Spinal cord (tissue), 10 donors: ENCODE data around the gene HDAC11. TPM values are rescaled to one million over a fixed set of nuclear protein-coding genes. Genes with fewer than 3 reads are reported as not detected.
A peak's percentile ranks its signal among the peaks of the same experiment; 100 is the strongest.

Experiments used
- DNase-seq, 6 donors: peaks; one replicate each; pipeline versions ENCODE4 v3.0.0 to v3.0.0-alpha.2; 2013 to 2015; ENCODE audit warnings: low spot score in 6 of 6, low read depth in 4 of 6
- H3K27ac ChIP-seq: one replicate; pipeline ENCODE4 v1.5.1; 2013; ENCODE audit warnings: low read depth, low read length, control low read depth
- H3K27me3 ChIP-seq: one replicate; pipeline ENCODE4 v1.6.1; 2013; ENCODE audit warnings: low read length; ENCODE audit not compliant: control insufficient read depth, insufficient read depth
- H3K36me3 ChIP-seq: one replicate; pipeline ENCODE4 v1.6.1; 2013; ENCODE audit warnings: low read length; ENCODE audit not compliant: control insufficient read depth, insufficient read depth
- H3K4me1 ChIP-seq: one replicate; pipeline ENCODE4 v1.6.1; 2013; ENCODE audit warnings: low read length; ENCODE audit not compliant: control insufficient read depth, insufficient read depth
- H3K4me3 ChIP-seq: one replicate; pipeline ENCODE4 v1.5.1; 2013; ENCODE audit warnings: low read depth, low read length, control low read depth
- H3K9me3 ChIP-seq: one replicate; pipeline ENCODE4 v1.6.1; 2013; ENCODE audit warnings: low read length; ENCODE audit not compliant: control insufficient read depth, insufficient read depth
- WGBS: methylation state at CpG from one replicate; pipeline ENCODE4 v1.1.5; 2013; ENCODE audit warnings: missing lambda C conversion rate; ENCODE audit not compliant: insufficient coverage; 5-methylcytosine and 5-hydroxymethylcytosine counted together
- polyA plus RNA-seq, 2 donors: library from polyadenylated mRNA; unstranded; fragments of 120-200 nt; gene quantifications; one replicate each; pipeline ENCODE4 v1.2.1, GENCODE V29; 2013; ENCODE audit not compliant: insufficient read length in 2 of 2
- total RNA-seq, 2 donors: library from RNA; depleted of rRNA in 1 of 2; stranded (reverse); fragments of 120-200 nt in 1 of 2; fragments of >200 nt in 1 of 2; gene quantifications; one replicate each; pipeline versions ENCODE4 v1.2.3 to v1.2.4, GENCODE V29; 2013 to 2014
- donor health status: healthy.

Gene HDAC11
- total and polyA plus RNA-seq, 4 donors, result 18.9 to 39.8 (median 27.8) TPM

DNA sequence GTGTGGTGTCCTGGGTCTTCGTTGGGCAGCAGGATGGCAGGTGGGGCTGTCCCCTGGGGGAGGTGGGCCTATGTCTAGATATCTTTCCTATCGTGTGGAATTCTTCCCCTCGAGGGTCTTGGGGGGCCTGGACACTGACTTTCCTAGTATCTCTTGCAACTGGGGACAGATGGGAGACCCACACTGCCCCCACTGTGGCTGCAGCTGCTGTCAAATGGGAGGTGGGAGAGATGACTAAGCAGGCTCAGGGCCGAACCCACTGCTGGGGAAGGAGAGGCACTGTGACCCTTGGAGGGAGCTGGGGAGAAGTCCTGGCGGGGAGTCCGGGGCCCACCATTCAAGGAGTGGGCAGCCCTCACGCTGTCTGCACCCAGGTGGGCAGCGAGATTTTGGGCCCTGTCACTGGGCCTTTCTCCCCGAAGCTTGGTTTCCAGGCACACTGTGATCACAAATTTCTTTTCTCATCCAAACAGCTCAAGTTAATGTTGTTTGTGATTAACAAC is 65.9 kb downstream of the HDAC11 start:
- Histone ChIP-seq H3K4me3 (no peak overlapping the region), H3K4me1 (peaks cover 26% of the 10 kb centered on the region), H3K9me3 (no peaks in the 10 kb centered on the region), H3K27ac (no peak overlapping the region), H3K27me3 (peaks cover 12% of the 10 kb centered on the region), H3K36me3 (no peaks in the 10 kb centered on the region)
- no peak for DNase-seq
- 75% methylated on average over 7 of the region's 9 CpGs for WGBS

DNA sequence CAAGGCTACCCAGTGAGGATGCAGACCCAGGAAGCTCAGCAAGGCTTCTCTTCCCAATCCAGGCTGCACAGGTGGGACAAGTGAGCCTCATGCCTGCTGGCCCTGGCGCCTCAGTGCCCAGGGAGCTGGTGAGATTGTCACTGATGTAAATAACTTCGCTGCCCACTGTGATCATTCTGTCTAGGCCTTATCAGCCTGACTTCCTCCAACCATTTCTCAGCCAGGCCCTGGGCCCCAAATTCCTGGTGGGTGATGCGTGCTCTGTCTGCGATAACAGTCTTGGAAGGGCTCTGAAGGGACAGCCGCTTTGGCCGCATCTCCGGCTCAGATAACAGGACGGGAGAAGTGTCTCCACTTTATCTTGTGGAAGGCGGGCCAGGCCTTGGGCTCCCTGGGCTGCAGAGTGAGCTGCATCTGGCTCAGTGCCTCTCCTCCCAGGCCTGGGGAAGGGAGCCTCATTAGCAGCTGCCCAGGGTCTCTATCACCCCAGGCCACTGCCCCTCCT is 66.6 kb downstream of the HDAC11 start:
- Histone ChIP-seq H3K27ac (no peak overlapping the region), H3K4me3 (no peak overlapping the region), H3K27me3 (peaks cover 12% of the 10 kb centered on the region), H3K4me1 (peaks cover 26% of the 10 kb centered on the region), H3K36me3 (no peaks in the 10 kb centered on the region), H3K9me3 (no peaks in the 10 kb centered on the region)
- WGBS, result 53% methylated on average over 7 of the region's 9 CpGs
- no peak for DNase-seq

DNA sequence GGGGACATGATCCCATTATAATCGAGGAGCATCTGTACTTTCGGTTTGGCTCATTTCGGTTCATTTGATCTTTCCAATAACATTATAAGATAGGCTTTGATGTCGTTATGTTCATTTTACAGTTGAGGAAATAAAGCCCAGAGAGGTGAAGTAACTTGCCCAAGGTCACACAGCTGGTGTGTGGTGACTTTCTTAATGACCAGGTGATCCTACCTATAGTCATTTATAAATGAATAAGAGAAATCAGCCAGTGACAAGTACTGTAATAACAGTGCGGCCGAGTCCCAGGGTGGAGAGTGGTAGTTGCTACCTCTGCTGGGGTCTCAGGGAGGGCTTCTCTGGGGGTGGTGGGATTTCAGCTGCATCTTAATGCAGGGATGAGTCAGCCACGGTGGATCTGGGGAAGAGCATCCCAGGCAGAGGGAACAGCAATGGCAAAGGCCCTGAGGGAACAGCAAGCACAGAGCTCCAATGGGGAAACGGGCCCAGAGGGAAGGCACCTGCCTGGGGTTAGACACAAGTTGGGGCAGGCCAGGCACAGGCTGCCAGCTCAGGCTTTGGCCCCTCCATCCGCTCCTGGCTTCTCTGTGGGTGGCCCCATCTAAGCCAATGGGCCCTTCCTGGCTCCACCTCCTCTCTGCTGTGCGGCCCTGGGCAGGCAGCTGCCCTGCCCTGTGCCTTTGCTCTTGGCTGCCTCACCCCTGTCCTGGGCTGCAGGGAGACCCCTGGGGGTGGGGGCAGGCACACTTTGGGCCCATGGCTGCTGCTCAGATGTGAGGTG is 67.7 kb downstream of the HDAC11 start:
- Histone ChIP-seq H3K27ac (no peak overlapping the region), H3K27me3 (peaks cover 12% of the 10 kb centered on the region), H3K4me1 (peaks cover 32% of the 10 kb centered on the region), H3K9me3 (no peaks in the 10 kb centered on the region), H3K4me3 (no peak overlapping the region), H3K36me3 (no peaks in the 10 kb centered on the region)
- 82% methylated on average over 6 of the region's 10 CpGs for WGBS
- no peak for DNase-seq

DNA sequence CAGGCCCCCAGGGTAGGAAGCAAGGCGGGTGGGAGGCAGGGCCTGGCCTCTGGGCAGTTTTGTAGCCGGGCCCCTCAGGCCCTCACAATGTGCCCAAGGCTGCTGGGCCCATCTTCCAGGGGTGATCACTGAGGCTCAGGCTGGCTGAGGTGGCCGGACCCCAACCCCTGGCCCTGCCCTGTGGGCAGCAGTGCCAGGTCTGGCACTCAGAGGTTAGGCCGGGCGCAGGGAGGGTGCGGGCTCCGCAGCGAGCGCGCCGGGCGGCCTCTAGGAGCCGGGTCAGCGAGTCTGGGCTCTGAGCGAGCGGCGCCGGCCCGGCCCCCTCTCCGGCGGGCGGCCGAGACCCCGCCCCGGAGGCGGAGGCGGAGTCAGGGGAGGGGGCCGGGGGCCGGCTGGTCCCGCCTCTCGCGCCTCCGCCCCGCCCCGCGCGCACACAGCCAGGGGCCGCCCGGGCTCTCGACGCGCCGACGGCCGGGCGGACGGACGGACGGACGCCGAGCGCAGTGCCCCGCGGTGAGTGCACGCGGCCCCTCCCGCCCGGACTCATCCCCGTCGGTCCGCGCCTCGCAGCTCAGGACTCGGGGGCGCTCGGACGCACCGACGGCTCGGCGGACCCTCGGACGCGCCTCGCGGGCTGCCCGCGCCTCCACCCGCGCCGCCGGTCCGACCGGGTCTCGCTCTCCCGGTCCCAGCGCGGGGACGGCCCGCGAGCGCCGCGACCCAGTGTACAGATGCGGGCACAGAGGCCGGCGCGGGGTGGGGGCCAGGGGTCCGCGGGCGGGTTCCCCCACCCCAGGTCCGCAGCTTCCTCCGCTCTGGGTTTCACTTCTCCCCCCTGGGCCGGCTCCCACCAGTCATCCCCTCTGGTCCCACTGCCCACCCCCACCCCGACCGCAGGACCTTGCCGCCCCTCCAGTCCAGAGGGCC is 68.9 kb downstream of the HDAC11 start, which contains the start of gene FBLN2:
FBLN2 (plus strand) TSS at position 430 of the 927 bp plus-strand sequence. CDS start 21,231 bp downstream, outside the sequence.
- Histone ChIP-seq H3K36me3 (peaks cover 3% of the 10 kb centered on the region), H3K4me3 (no peak within 1 kb of the TSS), H3K4me1 (peaks cover 44% of the 10 kb centered on the region), H3K27me3 (peaks cover 12% of the 10 kb centered on the region), H3K9me3 (no peaks in the 10 kb centered on the region), H3K27ac (no peak within 1 kb of the TSS)
- DNase-seq, result peak in 2 of 6 donors; percentile 45 to 74
- 4% methylated on average over 106 of the region's 107 CpGs for whole genome bisulfite sequencing

DNA sequence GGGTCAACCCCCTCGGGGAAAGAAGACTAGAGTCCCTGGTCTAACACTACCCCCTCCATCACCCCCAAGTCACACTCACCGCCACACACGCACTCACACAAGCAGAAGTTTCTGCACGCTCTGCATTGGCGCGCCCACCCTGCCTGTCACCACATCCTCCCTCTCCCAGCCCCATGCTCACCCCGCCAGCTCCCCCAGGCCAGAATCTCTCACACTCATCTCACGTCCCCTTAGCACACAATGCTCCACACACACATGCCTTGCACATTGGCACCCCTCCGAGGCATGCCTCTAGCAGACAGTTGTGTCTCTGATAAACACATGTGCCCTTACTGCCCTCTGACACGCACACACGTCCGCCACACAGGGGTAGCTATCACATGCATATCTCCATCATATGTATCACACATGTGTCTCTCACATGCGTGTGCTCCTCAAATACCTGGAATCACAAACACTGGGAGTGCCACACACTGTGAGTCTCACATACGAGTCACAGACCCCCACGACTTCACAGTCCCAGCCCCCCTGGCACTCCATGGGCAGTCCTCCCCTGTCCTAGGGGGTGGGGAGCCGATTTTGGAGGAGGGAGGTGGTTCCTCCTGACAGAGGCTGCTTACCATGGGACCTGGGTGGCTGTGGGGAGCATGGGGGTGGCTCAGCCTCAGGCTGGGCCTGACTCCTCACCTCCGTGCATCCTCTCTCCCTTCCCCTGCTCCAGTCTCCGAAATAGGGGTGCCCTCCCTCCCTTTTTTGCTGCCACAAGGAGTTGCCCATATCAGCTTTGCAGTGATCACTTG is 69.7 kb downstream of the HDAC11 start:
- Histone ChIP-seq H3K27me3 (peaks cover 12% of the 10 kb centered on the region), H3K36me3 (peaks cover 3% of the 10 kb centered on the region), H3K4me1 (peaks cover 46% of the 10 kb centered on the region), H3K27ac (no peak overlapping the region), H3K9me3 (no peaks in the 10 kb centered on the region), H3K4me3 (no peak overlapping the region)
- 74% methylated on average over 14 of the region's 18 CpGs for WGBS
- no peak for DNase-seq

DNA sequence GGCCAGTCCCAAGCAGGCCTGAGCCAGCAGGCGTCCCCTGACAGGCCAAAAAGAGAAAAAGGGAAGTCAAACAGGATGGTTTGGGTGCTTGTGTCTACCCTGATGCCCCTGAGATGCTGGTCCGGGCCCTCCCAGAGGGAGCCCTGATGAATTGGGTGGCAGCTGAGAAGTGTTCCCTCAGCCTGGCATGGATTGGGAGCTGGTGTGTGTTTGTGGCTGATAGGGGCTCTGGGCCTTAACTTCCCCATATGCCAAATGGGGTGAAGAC is 70.3 kb downstream of the HDAC11 start:
- Histone ChIP-seq H3K4me1 (peaks cover 46% of the 10 kb centered on the region), H3K27me3 (peaks cover 12% of the 10 kb centered on the region), H3K4me3 (no peak overlapping the region), H3K9me3 (no peaks in the 10 kb centered on the region), H3K36me3 (peaks cover 3% of the 10 kb centered on the region), H3K27ac (no peak overlapping the region)
- DNase-seq, result no peak
- WGBS, result 89% methylated on average over 2 of the region's 2 CpGs

DNA sequence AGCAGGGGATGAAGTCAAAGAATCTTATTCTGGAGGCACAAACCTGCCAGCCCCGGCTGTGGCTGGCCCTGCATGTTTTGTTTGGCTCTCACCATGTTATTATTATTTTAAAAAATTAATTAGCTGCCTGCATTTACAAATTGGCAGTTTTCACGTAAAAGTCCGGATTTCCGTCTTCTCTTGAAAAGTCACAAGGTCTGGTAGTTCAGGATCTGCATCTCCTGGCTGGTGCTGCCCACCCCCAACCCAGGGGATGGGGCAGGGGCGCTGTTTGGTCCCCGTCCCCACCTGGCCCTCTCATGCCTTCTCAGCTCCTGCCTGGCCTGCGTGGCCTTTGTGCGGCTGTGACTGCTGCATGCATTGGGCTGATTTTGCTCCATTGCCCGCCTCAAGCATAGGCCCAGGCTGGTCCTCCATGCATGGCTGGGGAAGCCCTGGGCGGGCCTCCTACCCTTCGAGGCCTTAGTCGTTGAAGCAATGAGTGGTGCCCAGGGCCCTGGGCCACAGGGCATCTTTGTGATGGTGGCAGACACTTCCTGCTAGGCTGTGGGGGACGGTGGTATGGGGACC is 70.8 kb downstream of the HDAC11 start:
- Histone ChIP-seq H3K4me1 (peaks cover 48% of the 10 kb centered on the region), H3K4me3 (no peak overlapping the region), H3K36me3 (peaks cover 3% of the 10 kb centered on the region), H3K27me3 (peaks cover 12% of the 10 kb centered on the region), H3K27ac (no peak overlapping the region), H3K9me3 (no peaks in the 10 kb centered on the region)
- 84% methylated on average over 12 of the region's 13 CpGs for WGBS
- no peak for DNase-seq

DNA sequence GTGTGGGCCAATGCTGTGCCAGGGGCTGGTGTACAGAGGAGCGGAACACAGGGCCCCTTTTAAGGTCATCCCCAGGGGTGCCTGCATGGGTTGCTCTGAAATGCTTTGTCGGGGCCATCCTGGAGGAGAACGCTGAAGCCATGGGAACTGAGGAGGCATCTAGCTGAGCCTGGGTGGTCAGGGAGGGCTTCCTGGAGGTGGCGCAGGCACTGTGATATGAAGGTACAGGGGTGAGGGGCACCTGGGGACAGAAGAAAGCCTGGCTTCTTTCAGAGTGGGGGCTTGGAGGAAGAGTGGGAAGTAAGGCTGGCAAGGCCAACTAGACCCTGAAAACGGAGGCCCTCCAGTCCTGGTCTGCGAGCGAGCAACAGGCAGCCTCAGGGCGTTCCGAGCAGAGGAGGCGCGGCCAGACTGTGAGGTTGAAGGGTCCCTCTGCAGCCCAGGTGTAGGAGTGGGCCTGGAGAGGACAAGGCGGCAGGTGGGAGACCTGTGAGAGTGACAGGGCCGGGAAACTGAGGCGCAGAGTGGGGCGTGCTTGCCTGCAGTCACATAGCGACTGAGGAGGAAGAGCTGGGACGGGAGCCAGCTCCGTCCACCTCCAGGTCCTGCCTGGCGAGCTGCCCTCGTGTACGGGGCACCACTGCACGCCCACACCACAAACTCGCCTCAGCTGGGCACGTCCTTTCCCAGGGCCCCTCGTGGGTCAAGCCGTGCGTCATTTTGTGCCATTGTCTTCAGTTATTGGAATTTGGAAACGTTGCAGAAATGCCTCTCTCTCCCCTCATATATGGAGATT is 72.9 kb downstream of the HDAC11 start:
- Histone ChIP-seq H3K4me3 (no peak overlapping the region), H3K36me3 (peaks cover 3% of the 10 kb centered on the region), H3K4me1 (peaks cover 44% of the 10 kb centered on the region), H3K9me3 (no peaks in the 10 kb centered on the region), H3K27ac (no peak overlapping the region), H3K27me3 (peaks cover 12% of the 10 kb centered on the region)
- no peak for DNase-seq
- WGBS, result 66% methylated on average over 22 of the region's 28 CpGs
